ENCODE results near the gene TNNT2. TPM values are rescaled to one million over a fixed set of nuclear protein-coding genes. Genes with fewer than 3 reads are reported as not detected.

Gene TNNT2
- total RNA-seq, 1 experiment from 2014 or later, result 6.4 TPM

DNA sequence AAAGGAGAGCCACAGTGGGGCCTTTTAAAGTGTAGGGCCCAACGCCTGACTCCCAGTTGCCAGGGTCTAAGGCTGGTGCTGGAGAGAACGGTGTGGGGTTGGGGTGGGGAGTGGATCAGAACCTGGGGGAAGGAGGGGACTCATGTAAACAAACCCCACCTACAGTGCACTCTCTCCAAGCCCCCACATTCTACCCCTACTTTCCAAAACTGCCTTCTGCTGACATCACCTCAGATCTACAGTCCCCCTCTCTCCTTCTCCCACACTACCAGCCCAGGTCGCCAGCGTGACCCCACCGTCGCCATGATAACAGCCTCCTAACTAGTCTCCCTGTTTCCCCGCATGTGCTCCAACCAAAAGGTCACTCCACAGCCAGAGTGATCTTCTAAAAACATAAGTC is 26.6 kb downstream of the TNNT2 start:
- H3K4me2 ChIP-seq, result no peak overlapping the region

GRCh38 chr1:201350361-201350725 is 27.1 kb downstream of the TNNT2 start:
- no peak overlapping the region for H3K27ac ChIP-seq
- TF ChIP-seq EZH2 (IDR thresholded peaks at IDR 0.05; ENCODE audit: low read depth), result no peak
- no peak for TF ChIP-seq CTCF (conservative IDR thresholded peaks at IDR 0.05)
- H3K4me2 ChIP-seq, result no peak overlapping the region
- H3F3A ChIP-seq (ENCODE audit: insufficient read depth, low read depth), result no peaks in the 10 kb centered on the region
- H4K20me1 ChIP-seq (ENCODE audit: insufficient read depth), result no peaks in the 10 kb centered on the region
- ChIA-PET CTCF (interaction anchor here (1.4 kb wide), 1 partner anchor 8 kb away, joined by 5 read pairs; no protein-coding TSS in a partner anchor), POLR2A (ENCODE audit: unreplicated experiment) (interaction anchor here (0.6 kb wide), 1 partner anchor 61 kb away, joined by 10 read pairs; no protein-coding TSS in a partner anchor)
- no peak overlapping the region for H2AFZ ChIP-seq
- H3K4me3 ChIP-seq, result no peak overlapping the region
- no peaks in the 10 kb centered on the region for H3K79me2 ChIP-seq (ENCODE audit: low read depth)
- no peak for DNase-seq
- intact Hi-C loops (cut with micrococcal nuclease; ENCODE audit: unreplicated experiment), result no loop called here
- H3K4me1 ChIP-seq (replicated peaks; ENCODE audit: insufficient read depth), result peaks cover 23% of the 10 kb centered on the region
- H3K36me3 ChIP-seq (ENCODE audit: low read depth), result no peaks in the 10 kb centered on the region
- H3K9me2 ChIP-seq (ENCODE audit: insufficient read depth), result no peaks in the 10 kb centered on the region
- BruUV-seq (replicated peaks), result no TSS peak
- H3K9me3 ChIP-seq (ENCODE audit: insufficient read depth, low read depth), result no peaks in the 10 kb centered on the region
- H3K27me3 ChIP-seq (ENCODE audit: insufficient read depth, low read depth), result no peaks in the 10 kb centered on the region

More for the DNA sequence above, 26.6 kb downstream of the TNNT2 start:
- Histone ChIP-seq H4K20me1 (ENCODE audit: insufficient read depth) (no peaks in the 10 kb centered on the region; the same call in 1 of the 2 replicates), H3K4me3 (no peak overlapping the region), H2AFZ (no peak overlapping the region), H3K79me2 (ENCODE audit: low read depth) (no peaks in the 10 kb centered on the region), H3K9me2 (ENCODE audit: insufficient read depth) (no peaks in the 10 kb centered on the region), H3K36me3 (ENCODE audit: low read depth) (no peaks in the 10 kb centered on the region), H3K9me3 (ENCODE audit: insufficient read depth, low read depth) (no peaks in the 10 kb centered on the region), H3F3A (ENCODE audit: insufficient read depth, low read depth) (no peaks in the 10 kb centered on the region), H3K27me3 (ENCODE audit: insufficient read depth, low read depth) (no peaks in the 10 kb centered on the region), H3K4me1 (replicated peaks; ENCODE audit: insufficient read depth) (peaks cover 23% of the 10 kb centered on the region), H3K27ac (no peak overlapping the region)
- CTCF ChIA-PET, result interaction anchor here (1.4 kb wide), 1 partner anchor 8 kb away, joined by 5 read pairs; no protein-coding TSS in a partner anchor
- POLR2A ChIA-PET (ENCODE audit: unreplicated experiment), result no interaction called here
- peak in 1 of 2 experiments; percentile 30 for DNase-seq
- no TSS peak for BruUV-seq (replicated peaks)
- no peak for TF ChIP-seq EZH2 (IDR thresholded peaks at IDR 0.05; ENCODE audit: low read depth)
- TF ChIP-seq CTCF (conservative IDR thresholded peaks at IDR 0.05), result no peak
- intact Hi-C loops (cut with micrococcal nuclease; ENCODE audit: unreplicated experiment), result no loop called here

- BruUV-seq (replicated peaks), result no TSS peak
- TF ChIP-seq CTCF (conservative IDR thresholded peaks at IDR 0.05), result no peak
- TF ChIP-seq EZH2 (IDR thresholded peaks at IDR 0.05; ENCODE audit: low read depth), result no peak
- ChIA-PET POLR2A (ENCODE audit: unreplicated experiment) (interaction anchor here (0.6 kb wide), 1 partner anchor 210 kb away, joined by 7 read pairs; no protein-coding TSS in a partner anchor), CTCF (interaction anchor here (0.7 to 4.1 kb wide), 5 partner anchors 9 to 90 kb away, joined by 3 to 18 read pairs (median 4); no protein-coding TSS in a partner anchor)
- no peaks in the 10 kb centered on the region for H3F3A ChIP-seq (ENCODE audit: insufficient read depth, low read depth)
- peaks cover 23% of the 10 kb centered on the region for H3K4me1 ChIP-seq (replicated peaks; ENCODE audit: insufficient read depth)
- no peak overlapping the region for H2AFZ ChIP-seq
- no peaks in the 10 kb centered on the region for H3K79me2 ChIP-seq (ENCODE audit: low read depth)
- no peak overlapping the region for H3K27ac ChIP-seq
- no peak overlapping the region for H3K4me2 ChIP-seq
- DNase-seq, result peak in 1 of 2 experiments; percentile 10
- no peaks in the 10 kb centered on the region for H3K36me3 ChIP-seq (ENCODE audit: low read depth)
- no peaks in the 10 kb centered on the region for H3K9me3 ChIP-seq (ENCODE audit: insufficient read depth, low read depth)
- H3K9me2 ChIP-seq (ENCODE audit: insufficient read depth), result no peaks in the 10 kb centered on the region
- H4K20me1 ChIP-seq (ENCODE audit: insufficient read depth), result no peaks in the 10 kb centered on the region
- intact Hi-C loops (cut with micrococcal nuclease; ENCODE audit: unreplicated experiment), result loop anchor here (2.0 to 5.0 kb wide), 4 partner anchors 37 to 164 kb away; no protein-coding TSS in a partner anchor
- no peaks in the 10 kb centered on the region for H3K27me3 ChIP-seq (ENCODE audit: insufficient read depth, low read depth)
- H3K4me3 ChIP-seq, result no peak overlapping the region
These were observed 28.4 kb downstream of the TNNT2 start for GRCh38 chr1:201349092-201349491.

All from PC-9 (cell line).